Natural killer cell treated with Interleukin-12 subunit alpha and Interleukin-12 subunit beta and Interleukin-15 and Interleukin-18, amount 100 ng/mL, for 72 hours (primary cell): ENCODE data around the gene ZNF746. TPM values are rescaled to one million over a fixed set of nuclear protein-coding genes. Genes with fewer than 3 reads are reported as not detected.

Experiments used
- ATAC-seq, 2 donors: fragments of 150-1000 bp; cut with Tn5 transposase in 1 of 2; sonication (Bioruptor Pico), chemical (Tn5 transposase) in 1 of 2; 2 replicates each; pipeline ENCODE4 v1.10.0; 2021
- DNase-seq: peaks from one replicate; pipeline ENCODE4 v3.0.0; 2022; ENCODE audit warnings: low spot score
- H3K27ac Mint-ChIP-seq, 2 donors: 1 replicate in 1 of 2; 2 replicates in 1 of 2; pipeline ENCODE4 v1.8.0; 2022; ENCODE audit warnings: mixed read lengths in 2 of 2, mild to moderate bottlenecking in 1 of 2, moderate library complexity in 1 of 2
- H3K27me3 Mint-ChIP-seq, 2 donors: 1 replicate in 1 of 2; 2 replicates in 1 of 2; pipeline ENCODE4 v1.8.0; 2022; ENCODE audit warnings: mixed read lengths in 2 of 2
- H3K36me3 Mint-ChIP-seq: one replicate; pipeline ENCODE4 v1.8.0; 2022; ENCODE audit warnings: mixed read lengths
- H3K4me1 Mint-ChIP-seq, 2 donors: 1 replicate in 1 of 2; 2 replicates in 1 of 2; pipeline ENCODE4 v1.8.0; 2022; ENCODE audit warnings: low read depth in 2 of 2, mixed read lengths in 2 of 2, mild to moderate bottlenecking in 1 of 2
- H3K4me3 Mint-ChIP-seq: one replicate; pipeline ENCODE4 v1.8.0; 2022; ENCODE audit warnings: mixed read lengths
- H3K9me3 Mint-ChIP-seq: 2 replicates; pipeline ENCODE4 v1.8.0; 2022; ENCODE audit warnings: mixed read lengths
- total RNA-seq, 2 donors: library from RNA; stranded (reverse); gene quantifications; one replicate each; pipeline ENCODE4 v1.2.3, GENCODE V29; 2022

Gene ZNF746
- total RNA-seq, 2 donors from 2014 or later = 27.2 to 39.2 TPM

GRCh38 chr7:149443523-149443922 lies 54.1 kb downstream of the ZNF746 start:
- Mint-ChIP-seq H3K9me3 (no peaks in the 10 kb centered on the region), H3K4me3 (no peak overlapping the region), H3K36me3 (peaks cover 29% of the 10 kb centered on the region), H3K27me3 (no peaks in the 10 kb centered on the region), H3K4me1 (peaks cover 19 to 29% of the 10 kb centered on the region in 2 donors), H3K27ac (peak overlapping the region in 1 of 2 donors; percentile 47)
- DNase-seq (no peak), ATAC-seq (no peak)

- Mint-ChIP-seq H3K4me1 (peaks cover 19 to 29% of the 10 kb centered on the region in 2 donors), H3K9me3 (no peaks in the 10 kb centered on the region), H3K4me3 (no peak overlapping the region), H3K36me3 (peaks cover 29% of the 10 kb centered on the region), H3K27ac (no peak overlapping the region), H3K27me3 (no peaks in the 10 kb centered on the region)
- no peak for ATAC-seq
- DNase-seq = no peak
These were observed 54.7 kb downstream of the ZNF746 start for GRCh38 chr7:149442924-149443323.

- Mint-ChIP-seq H3K4me3 (no peak overlapping the region), H3K27ac (peak overlapping the region; percentile 2 to 60), H3K4me1 (peaks cover 19 to 22% of the 10 kb centered on the region in 2 donors), H3K9me3 (no peaks in the 10 kb centered on the region), H3K27me3 (no peaks in the 10 kb centered on the region), H3K36me3 (peaks cover 13% of the 10 kb centered on the region)
- no peak for DNase-seq
- ATAC-seq = peak in 1 of 2 donors; percentile 75
These were observed 57.4 kb downstream of the ZNF746 start for GRCh38 chr7:149440222-149440621.

- Mint-ChIP-seq H3K9me3 (no peaks in the 10 kb centered on the region), H3K27me3 (no peaks in the 10 kb centered on the region), H3K4me3 (no peak overlapping the region), H3K27ac (no peak overlapping the region), H3K4me1 (peaks cover 19% of the 10 kb centered on the region in 2 donors), H3K36me3 (peaks cover 6% of the 10 kb centered on the region)
- ATAC-seq (no peak), DNase-seq (no peak)
These were observed 61.3 kb downstream of the ZNF746 start for GRCh38 chr7:149436358-149436757.

GRCh38 chr7:149433124-149433523 lies 64.5 kb downstream of the ZNF746 start:
- no peak for DNase-seq
- Mint-ChIP-seq H3K27me3 (no peaks in the 10 kb centered on the region), H3K4me3 (no peak overlapping the region), H3K4me1 (peaks cover 2 to 9% of the 10 kb centered on the region in 2 donors), H3K27ac (no peak overlapping the region), H3K9me3 (no peaks in the 10 kb centered on the region), H3K36me3 (peaks cover 15% of the 10 kb centered on the region)
- ATAC-seq = no peak

- H3K9me3 Mint-ChIP-seq = no peaks in the 10 kb centered on the region
- no peaks in the 10 kb centered on the region for H3K27me3 Mint-ChIP-seq
- no peak overlapping the region for H3K27ac Mint-ChIP-seq
- peaks cover 15% of the 10 kb centered on the region for H3K36me3 Mint-ChIP-seq
- H3K4me3 Mint-ChIP-seq = no peak overlapping the region
- DNase-seq (no peak), ATAC-seq (no peak)
- H3K4me1 Mint-ChIP-seq = peaks cover 2 to 9% of the 10 kb centered on the region in 2 donors
These were observed 65.4 kb downstream of the ZNF746 start for GRCh38 chr7:149432121-149432691.

- Mint-ChIP-seq H3K27me3 (no peaks in the 10 kb centered on the region), H3K27ac (no peak overlapping the region), H3K4me1 (peaks cover 2 to 9% of the 10 kb centered on the region in 2 donors), H3K36me3 (peaks cover 15% of the 10 kb centered on the region), H3K9me3 (no peaks in the 10 kb centered on the region), H3K4me3 (no peak overlapping the region)
- no peak for DNase-seq
- ATAC-seq = no peak
These were observed 66.0 kb downstream of the ZNF746 start for GRCh38 chr7:149431486-149432120.

GRCh38 chr7:149430192-149430591 lies 67.4 kb downstream of the ZNF746 start:
- no peak overlapping the region for H3K27ac Mint-ChIP-seq
- H3K36me3 Mint-ChIP-seq = peaks cover 15% of the 10 kb centered on the region
- H3K27me3 Mint-ChIP-seq = no peaks in the 10 kb centered on the region
- DNase-seq (no peak), ATAC-seq (peak in 1 of 2 donors; percentile 24)
- peaks cover 2 to 9% of the 10 kb centered on the region in 2 donors for H3K4me1 Mint-ChIP-seq
- no peaks in the 10 kb centered on the region for H3K9me3 Mint-ChIP-seq
- no peak overlapping the region for H3K4me3 Mint-ChIP-seq

- H3K9me3 Mint-ChIP-seq = no peaks in the 10 kb centered on the region
- H3K4me3 Mint-ChIP-seq = no peak overlapping the region
- H3K36me3 Mint-ChIP-seq = peaks cover 13% of the 10 kb centered on the region
- no peak overlapping the region for H3K27ac Mint-ChIP-seq
- H3K27me3 Mint-ChIP-seq = no peaks in the 10 kb centered on the region
- peaks cover 2 to 9% of the 10 kb centered on the region in 2 donors for H3K4me1 Mint-ChIP-seq
- ATAC-seq (no peak), DNase-seq (no peak)
These were observed 69.7 kb downstream of the ZNF746 start for GRCh38 chr7:149427893-149428292.

GRCh38 chr7:149427096-149427680 lies 70.4 kb downstream of the ZNF746 start:
- no peak for ATAC-seq
- DNase-seq = no peak
- no peak overlapping the region for H3K4me3 Mint-ChIP-seq

GRCh38 chr7:149423449-149424110 lies 74.0 kb downstream of the ZNF746 start:
- no peak for ATAC-seq
- Mint-ChIP-seq H3K36me3 (peaks cover 4% of the 10 kb centered on the region), H3K4me3 (peak overlapping the region; percentile 20), H3K27ac (peak overlapping the region in 1 of 2 donors; percentile 30), H3K9me3 (no peaks in the 10 kb centered on the region), H3K4me1 (peaks cover 2 to 4% of the 10 kb centered on the region in 2 donors), H3K27me3 (no peaks in the 10 kb centered on the region)
- DNase-seq = no peak

More at GRCh38 chr7:149427096-149427680, 70.4 kb downstream of the ZNF746 start:
- Mint-ChIP-seq H3K9me3 (no peaks in the 10 kb centered on the region), H3K27ac (no peak overlapping the region), H3K36me3 (peaks cover 9% of the 10 kb centered on the region), H3K4me1 (peaks cover 0 to 10% of the 10 kb centered on the region in 2 donors), H3K27me3 (no peaks in the 10 kb centered on the region)

- no peaks in the 10 kb centered on the region for H3K9me3 Mint-ChIP-seq
- DNase-seq (no peak), ATAC-seq (peak in 1 of 2 donors; percentile 8)
- H3K27me3 Mint-ChIP-seq = no peaks in the 10 kb centered on the region
- H3K36me3 Mint-ChIP-seq = no peaks in the 10 kb centered on the region
- peak overlapping the region; percentile 20 for H3K4me3 Mint-ChIP-seq
- H3K27ac Mint-ChIP-seq = no peak overlapping the region
- H3K4me1 Mint-ChIP-seq = peaks cover 2 to 4% of the 10 kb centered on the region in 2 donors
These were observed 74.7 kb downstream of the ZNF746 start for GRCh38 chr7:149422914-149423301.
